HepG2 (cell line): ENCODE results near the gene KMT5C. TPM values are rescaled to one million over a fixed set of nuclear protein-coding genes. Genes with fewer than 3 reads are reported as not detected.

ENCODE experiments used
- FOXA1 ChIP-seq, 2 experiments: fragments of 450-650 bp in 1 of 2; sonication (generic) in 1 of 2; formaldehyde crosslinking in 1 of 2; IDR thresholded peaks; 2 replicates each; pipeline versions ENCODE4 v1.4.0 to v1.6.1; 2016 to 2020; ENCODE audit warnings: missing genetic modification reagents in 1 of 2
- FOXO4 ChIP-seq: sonication (generic); formaldehyde crosslinking; conservative IDR thresholded peaks from 2 replicates; pipeline ENCODE4 v1.8.1; 2023; ENCODE audit warnings: missing genetic modification reagents
- PREB ChIP-seq: sonication (generic); formaldehyde crosslinking; IDR thresholded peaks from 2 replicates; pipeline ENCODE4 v1.4.0; 2020; ENCODE audit warnings: missing genetic modification reagents
- RCOR2 ChIP-seq: IDR thresholded peaks from 2 replicates; pipeline ENCODE4 v1.6.1; 2016; ENCODE audit warnings: missing biosample characterization, missing genetic modification reagents
- ZBTB26 ChIP-seq: IDR thresholded peaks from 2 replicates; pipeline ENCODE4 v1.6.1; 2016; ENCODE audit warnings: missing compliant biosample characterization, missing genetic modification reagents, borderline replicate concordance
- ZNF318 ChIP-seq: sonication (generic); formaldehyde crosslinking; IDR thresholded peaks from 2 replicates; pipeline ENCODE4 v1.4.0; 2020; ENCODE audit warnings: mild to moderate bottlenecking, missing genetic modification reagents
- ZNF331 ChIP-seq: sonication (generic); formaldehyde crosslinking; IDR thresholded peaks from 2 replicates; pipeline ENCODE4 v1.4.0; 2020; ENCODE audit warnings: missing genetic modification reagents
- ZNF605 ChIP-seq: sonication (generic); formaldehyde crosslinking; IDR thresholded peaks from 2 replicates; pipeline ENCODE4 v1.8.0; 2022; ENCODE audit warnings: mild to moderate bottlenecking, missing genetic modification reagents
- ZSCAN12 ChIP-seq: sonication (generic); formaldehyde crosslinking; IDR thresholded peaks from 2 replicates; pipeline ENCODE4 v1.9.0; 2021; ENCODE audit warnings: mild to moderate bottlenecking, missing genetic modification reagents
- polyA plus RNA-seq, 8 experiments: library from polyadenylated mRNA; depleted of rRNA in 3 of 8; stranded (reverse) in 7 of 8; unstranded in 1 of 8; fragments of >200 nt; fragmentation: Illumina TruSeq in 4 of 8; extraction: Trizol in 4 of 8; gene quantifications; 2 replicates each; pipeline versions ENCODE4 v1.2.1 to v1.2.3, GENCODE V29; 2011 to 2016; ENCODE audit warnings: low read depth in 4 of 8, missing spikeins in 1 of 8, mixed read lengths in 1 of 8; ENCODE audit not compliant: insufficient read depth in 1 of 8
- total RNA-seq, 5 experiments: library from RNA; depleted of rRNA; stranded (reverse); fragments of >200 nt; fragmentation: Illumina TruSeq; extraction: Trizol; gene quantifications; 2 replicates each; pipeline ENCODE4 v1.2.3, GENCODE V29; 2016; ENCODE audit warnings: low read depth in 1 of 5

Gene KMT5C
- total and polyA plus RNA-seq, 2 of the 13 experiments (the other 11 are each of a cell fraction or from before 2014, with no cell fraction given): 5.5 to 9.0 TPM

- no peak for TF ChIP-seq ZNF318 (CRISPR knock-in tag)
- TF ChIP-seq FOXA1 (IDR thresholded peaks at IDR 0.05): no peak
- TF ChIP-seq FOXA1 (CRISPR knock-in tag; IDR thresholded peaks at IDR 0.05): no peak
- no peak for TF ChIP-seq ZNF605 (CRISPR knock-in tag)
- TF ChIP-seq ZNF331: no peak
- no peak for TF ChIP-seq PREB (CRISPR knock-in tag)
- TF ChIP-seq FOXO4 (CRISPR knock-in tag): no peak
- TF ChIP-seq RCOR2 (CRISPR knock-in tag): no peak
- no peak for TF ChIP-seq ZSCAN12
- TF ChIP-seq ZBTB26 (CRISPR knock-in tag): no peak
Observed at GRCh38 chr19:55386493-55386971, 46.9 kb downstream of the KMT5C start (continued).
